ENCODE data around the gene BCAR3.
"Not testable (repeated sequence)": the region's sequence is repeated elsewhere in the genome, so short reads cannot be mapped to it uniquely, and the experiment has no call there.

The BCAR3 gene

DNA sequence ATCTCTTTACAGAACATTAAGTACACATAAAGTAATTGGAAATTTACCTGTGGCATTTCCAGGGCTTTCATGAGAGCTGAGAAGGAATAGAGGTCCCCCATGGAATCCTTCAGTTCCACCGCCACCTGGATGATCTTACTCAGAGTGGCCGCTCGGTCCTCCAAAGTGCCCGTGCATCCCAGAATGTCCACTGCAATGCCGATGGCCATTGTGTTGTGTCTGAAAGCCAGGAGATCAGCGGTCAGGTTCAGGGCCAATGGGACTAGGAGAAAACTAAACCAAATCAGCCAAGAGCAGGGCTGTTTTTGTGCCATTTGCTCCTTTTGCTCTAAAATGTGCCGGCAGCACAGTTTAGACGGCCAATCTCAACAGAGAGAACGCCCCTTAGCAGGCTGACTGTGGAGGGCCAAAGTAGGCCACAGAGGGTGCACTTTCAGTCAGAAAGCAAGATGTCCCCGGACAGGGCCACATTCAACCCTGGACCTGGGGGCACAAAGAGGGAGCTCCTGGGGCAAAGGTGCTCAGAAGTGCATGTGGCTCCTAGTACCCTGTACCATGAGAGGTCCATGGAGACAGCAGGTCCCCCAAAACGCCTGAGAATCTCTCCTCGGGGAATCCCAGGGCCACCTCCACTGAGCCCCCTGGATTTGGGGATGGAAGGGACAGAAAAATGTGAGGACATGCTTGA lies 109.9 kb downstream of the BCAR3 start:
- no peak for DNase-seq

DNA sequence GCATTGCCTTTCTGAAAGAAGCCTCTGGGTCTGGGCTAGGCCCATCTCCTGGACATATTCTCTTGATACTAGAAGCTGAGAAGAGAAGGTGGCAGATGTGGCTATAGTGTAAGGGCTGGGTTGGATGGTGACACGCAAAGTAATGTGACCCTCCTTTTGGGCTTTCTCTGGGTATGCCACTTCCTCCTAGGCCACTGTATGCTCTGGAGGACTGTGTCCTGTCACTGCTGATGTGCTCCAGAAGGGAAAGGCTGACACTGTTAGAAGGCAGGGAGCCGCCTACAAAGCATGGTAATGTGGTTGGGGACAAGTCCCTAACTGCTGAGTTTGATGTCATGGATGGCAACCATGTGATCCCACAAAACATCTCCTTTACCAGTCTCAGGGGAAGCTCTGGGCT lies 112.1 kb downstream of the BCAR3 start:
- no peak for DNase-seq

- DNase-seq, result no peak
Observed at GRCh38 chr1:93567255-93567918, 114.2 kb downstream of the BCAR3 start.

- no peak for DNase-seq
Observed at GRCh38 chr1:93566227-93566626, 115.4 kb downstream of the BCAR3 start.

DNA sequence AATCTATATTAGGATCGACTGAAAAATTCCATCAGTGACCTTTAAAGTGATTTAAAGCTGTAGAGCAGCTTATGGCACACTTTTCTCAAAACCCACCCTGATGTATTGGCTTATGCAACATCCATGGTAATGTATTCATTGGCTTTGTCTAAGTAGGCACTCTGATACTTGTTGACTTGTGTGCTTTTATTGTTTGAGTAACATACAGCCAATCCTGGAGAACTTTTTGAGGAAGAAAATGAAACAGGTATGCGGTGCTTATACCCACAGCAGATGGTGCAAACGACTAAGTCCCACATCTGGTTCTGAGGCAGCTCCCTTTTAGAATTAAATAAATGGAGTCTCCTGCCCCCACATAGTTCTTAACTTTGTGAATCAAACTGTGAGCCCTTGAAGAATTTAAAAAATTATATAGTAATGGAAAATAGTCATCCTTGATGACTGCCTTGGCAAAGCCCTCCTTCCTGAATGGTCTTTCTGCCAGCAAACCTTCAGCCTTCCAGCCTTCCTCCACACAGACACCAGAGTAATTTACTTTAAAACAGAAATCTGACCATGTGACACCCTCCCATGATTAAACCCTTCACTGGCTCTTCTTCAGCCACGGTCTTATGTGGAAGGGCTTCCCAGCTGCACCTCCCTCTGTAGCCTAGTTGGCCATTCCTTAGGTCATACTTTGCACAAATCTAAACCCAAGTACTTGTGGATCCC lies 116.0 kb downstream of the BCAR3 start:
- no peak for DNase-seq

GRCh38 chr1:93559695-93560094 lies 121.9 kb downstream of the BCAR3 start:
- no peak for DNase-seq

DNA sequence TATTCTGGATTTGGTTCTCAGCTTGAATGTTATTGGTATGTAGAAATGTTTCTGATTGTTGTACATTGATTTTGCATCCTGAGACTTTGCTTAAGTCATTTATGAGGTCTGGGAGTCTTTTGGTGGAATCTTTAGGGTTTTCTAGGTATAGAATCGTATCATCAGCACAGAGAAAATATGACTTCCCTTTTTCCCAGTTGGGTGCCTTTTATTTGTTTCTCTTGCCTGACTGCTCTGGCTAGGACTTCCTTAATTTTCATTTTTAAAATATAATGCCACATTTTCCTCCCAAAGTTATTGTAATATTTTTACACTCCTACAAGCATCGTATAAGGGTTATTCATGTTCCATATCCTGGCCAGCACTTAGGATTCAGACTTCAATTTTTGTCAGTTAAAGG lies 122.6 kb downstream of the BCAR3 start:
- no peak for DNase-seq

DNA sequence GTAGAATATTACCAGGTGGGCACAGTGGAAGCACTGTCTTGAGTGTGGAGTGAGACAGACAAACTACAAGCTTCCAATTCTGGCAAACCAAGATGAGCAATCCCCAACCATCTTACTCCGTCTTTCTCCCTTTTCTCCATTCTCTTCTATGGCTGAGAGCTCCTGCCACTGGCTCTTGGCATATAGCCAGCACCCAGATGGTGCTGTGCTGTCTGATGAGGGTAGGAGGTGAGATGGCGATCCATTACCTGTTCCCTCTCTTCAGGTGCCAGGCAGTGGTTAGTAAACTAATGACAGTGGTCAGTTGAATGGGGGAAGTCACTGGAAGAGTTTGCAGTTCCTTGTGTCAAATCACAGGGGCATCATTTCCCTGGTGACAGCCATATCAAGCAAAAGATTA lies 125.3 kb downstream of the BCAR3 start:
- DNase-seq, result no peak

GRCh38 chr1:93554883-93555872 lies 126.5 kb downstream of the BCAR3 start:
- no peak for DNase-seq

DNA sequence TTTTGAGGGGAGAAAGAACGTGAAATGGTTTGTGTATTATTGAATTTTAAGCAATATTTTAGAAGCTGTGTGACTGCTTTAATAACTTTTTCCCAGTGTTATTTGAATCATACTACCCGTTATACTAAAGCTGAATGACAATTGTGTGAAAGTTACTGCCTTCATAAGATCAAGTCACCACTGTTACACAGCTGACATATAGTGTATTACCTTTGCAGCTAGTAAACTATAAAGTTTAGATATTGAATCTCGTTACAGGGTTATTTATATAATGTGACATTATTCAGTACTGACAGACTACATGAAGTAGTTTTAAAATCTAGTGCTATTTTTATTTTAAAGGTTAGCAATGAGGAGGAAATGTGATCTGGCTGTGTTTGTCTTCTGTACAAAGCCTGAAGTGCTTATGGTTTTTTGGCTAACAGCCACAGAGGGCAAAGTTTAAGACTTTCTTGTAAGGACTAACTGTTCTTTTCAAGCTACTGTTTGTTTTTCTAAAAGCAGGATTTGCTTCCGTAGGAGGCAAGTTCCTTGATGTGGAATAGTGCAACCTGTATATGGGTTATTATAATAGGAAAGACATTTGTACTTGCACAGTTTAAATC lies 127.6 kb downstream of the BCAR3 start:
- DNase-seq, result not testable (repeated sequence)

- DNase-seq, result no peak
Observed at GRCh38 chr1:93552741-93553455, 128.7 kb downstream of the BCAR3 start.

DNA sequence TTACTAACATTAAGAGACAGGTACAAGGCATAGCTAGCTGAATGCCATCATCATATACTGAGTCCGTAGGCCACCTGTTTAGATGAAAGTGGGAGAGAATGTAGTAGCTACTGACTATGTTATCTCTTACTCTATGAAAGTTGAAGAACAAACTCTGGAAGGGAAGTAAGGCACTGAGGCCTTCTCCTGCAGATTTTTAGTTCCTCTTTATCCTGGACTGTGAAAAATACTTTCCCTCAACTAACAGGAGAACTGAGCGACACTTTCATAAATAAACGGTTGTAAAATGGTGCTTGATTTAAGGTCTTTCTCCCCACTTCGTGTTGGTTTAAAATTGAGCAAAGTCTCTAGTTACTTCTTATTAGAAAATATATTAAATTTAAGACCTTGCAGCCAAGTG lies 131.8 kb downstream of the BCAR3 start:
- peak; percentile 13 for DNase-seq

DNA sequence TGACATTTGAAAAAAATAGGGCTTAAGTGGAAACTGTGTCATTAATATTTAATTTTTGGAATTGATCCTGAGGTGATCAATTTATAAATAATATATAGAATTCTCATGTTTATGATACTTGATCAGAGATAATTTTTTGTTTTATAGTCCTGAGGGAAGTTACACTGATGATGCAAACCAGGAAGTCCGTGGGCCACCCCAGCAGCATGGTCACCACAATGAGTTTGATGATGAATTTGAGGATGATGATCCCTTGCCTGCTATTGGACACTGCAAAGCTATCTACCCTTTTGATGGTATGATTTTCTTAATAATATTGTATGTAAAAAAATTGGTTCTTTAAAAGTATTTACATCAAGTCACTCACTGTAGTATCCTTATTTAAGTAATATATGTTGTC lies 132.5 kb downstream of the BCAR3 start:
- DNase-seq, result no peak

- DNase-seq, result no peak
Observed at GRCh38 chr1:93546162-93546863, 135.3 kb downstream of the BCAR3 start.

DNA sequence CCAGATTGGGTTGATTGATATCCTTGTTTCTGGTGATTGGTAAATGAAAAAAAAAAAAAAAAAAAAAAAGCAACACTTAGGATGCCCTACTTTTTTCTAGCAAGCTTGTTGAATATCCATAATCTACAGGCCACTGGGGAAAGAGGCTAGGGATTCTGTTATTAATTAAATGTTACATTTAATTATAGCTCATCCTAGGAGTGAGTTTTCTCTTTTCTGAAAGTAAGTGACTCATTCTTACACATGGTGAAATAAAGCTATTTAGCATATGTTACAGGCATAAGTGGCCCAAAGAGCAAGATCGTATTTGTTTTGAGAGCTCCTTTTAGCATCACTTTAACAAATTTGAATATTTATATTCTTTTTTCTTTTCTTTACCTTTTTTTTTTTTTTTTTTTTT lies 139.2 kb downstream of the BCAR3 start:
- no peak for DNase-seq

GRCh38 chr1:93541045-93541444 lies 140.6 kb downstream of the BCAR3 start:
- DNase-seq, result no peak

GRCh38 chr1:93537924-93538323 lies 143.7 kb downstream of the BCAR3 start:
- no peak for DNase-seq

- DNase-seq, result no peak
Observed at GRCh38 chr1:93537396-93537795, 144.2 kb downstream of the BCAR3 start.

- no peak for DNase-seq
Observed at GRCh38 chr1:93533677-93534076, 148.0 kb downstream of the BCAR3 start.

DNA sequence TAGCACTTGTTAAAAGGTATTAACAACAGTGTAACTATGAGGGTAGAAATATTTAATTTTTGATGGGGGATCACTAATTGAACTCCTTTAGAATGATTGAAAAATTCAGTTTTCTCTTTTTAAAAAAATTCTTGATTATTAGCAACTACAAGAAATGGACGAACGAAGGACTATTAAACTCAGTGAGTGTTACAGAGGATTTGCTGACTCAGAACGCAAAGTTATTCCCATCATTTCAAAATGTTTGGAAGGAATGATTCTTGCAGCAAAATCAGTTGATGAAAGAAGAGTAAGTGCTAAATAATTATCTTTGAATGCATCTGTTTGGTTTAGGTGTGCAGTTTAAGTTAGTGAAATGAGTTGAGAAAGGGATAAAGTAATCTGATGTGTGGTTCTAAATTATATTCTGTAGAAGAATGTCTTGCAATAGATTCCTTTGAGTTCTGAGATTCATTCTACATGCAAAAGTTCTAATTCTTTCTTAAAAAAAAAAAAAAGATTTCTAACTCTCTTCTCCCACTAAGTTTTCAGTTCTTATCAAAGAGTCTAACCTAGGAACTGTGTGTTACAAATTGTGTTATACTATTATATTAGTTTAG lies 148.8 kb downstream of the BCAR3 start:
- no peak for DNase-seq

DNA sequence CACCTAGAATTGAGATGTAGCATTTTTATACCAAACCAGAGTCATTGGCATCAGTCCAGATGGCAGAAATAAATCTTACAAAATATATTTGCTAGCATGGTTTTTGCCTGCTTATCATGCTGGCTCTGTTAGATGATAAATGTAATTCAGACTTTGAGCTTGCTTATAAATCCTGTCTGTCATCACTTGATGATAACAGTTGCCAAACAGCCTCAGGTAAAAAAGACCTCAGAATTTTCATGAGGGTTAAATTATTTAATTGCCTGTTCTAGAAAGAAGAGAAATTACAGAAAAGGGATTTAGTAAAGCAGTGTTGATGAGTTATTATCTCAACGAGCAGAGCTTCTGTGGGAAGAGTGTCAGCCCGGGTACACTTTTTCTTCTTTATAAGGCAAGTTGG lies 150.4 kb downstream of the BCAR3 start:
- DNase-seq, result no peak

Data from GDM1 (cell line).